GM18951 (cell line): ENCODE results near the gene DCANP1.

Source experiments
- POLR2A ChIP-seq: IDR thresholded peaks from 4 replicates; pipeline ENCODE4 v1.6.1; 2011; ENCODE audit warnings: mild to moderate bottlenecking; ENCODE audit not compliant: insufficient read length, insufficient read depth; ENCODE audit errors: extremely low read depth
- in situ Hi-C: fragments of 300-500 bp; cut with MboI; formaldehyde crosslinking; loops from one replicate; pipeline ENCODE4 v1.12.0; 2022; ENCODE audit warnings: low sequenced_read_pairs, mixed read lengths, inconsistent platforms; ENCODE audit not compliant: unreplicated experiment

Gene DCANP1

GRCh38 chr5:135445306-135445985 is 1.7 kb downstream of the DCANP1 start:
- in situ Hi-C loops: no loop called here
- no peak for TF ChIP-seq POLR2A

- in situ Hi-C loops: no loop called here
- TF ChIP-seq POLR2A: no peak
These were observed 2.3 kb downstream of the DCANP1 start for GRCh38 chr5:135444881-135445280.

- in situ Hi-C loops: no loop called here
- TF ChIP-seq POLR2A: no peak
These were observed 2.8 kb downstream of the DCANP1 start for GRCh38 chr5:135444360-135444759.

- in situ Hi-C loops: no loop called here
These were observed 3.8 kb downstream of the DCANP1 start for GRCh38 chr5:135443161-135443960.

GRCh38 chr5:135442431-135443160 is 4.6 kb downstream of the DCANP1 start:
- in situ Hi-C loops: no loop called here
- TF ChIP-seq POLR2A: no peak

More at GRCh38 chr5:135443161-135443960, 3.8 kb downstream of the DCANP1 start:
- no peak for TF ChIP-seq POLR2A

GRCh38 chr5:135441919-135442318 is 5.2 kb downstream of the DCANP1 start:
- TF ChIP-seq POLR2A: no peak
- in situ Hi-C loops: no loop called here

DNA sequence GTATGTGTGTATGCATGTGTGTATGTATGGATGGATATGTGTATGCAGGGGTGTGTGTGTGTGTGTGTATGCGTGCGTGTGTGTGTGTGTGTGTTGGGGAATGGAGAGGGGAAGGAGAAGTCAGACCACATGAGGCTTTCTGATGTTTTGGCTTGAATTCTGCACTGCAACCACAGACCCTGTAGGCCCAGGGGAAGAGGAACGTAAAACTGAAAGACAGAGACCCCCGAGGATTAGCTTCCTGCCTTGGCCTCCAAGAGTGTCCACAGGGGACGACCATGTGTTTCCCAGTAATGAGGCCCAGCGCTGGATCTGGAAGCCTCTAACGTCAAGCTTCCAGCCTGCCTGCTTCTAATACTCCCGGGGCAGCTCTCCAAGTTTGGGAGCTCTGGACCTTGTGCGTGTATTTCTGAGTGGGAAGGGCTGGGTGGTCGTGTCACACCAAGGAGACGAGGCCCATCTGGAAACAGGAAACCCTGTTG is 5.8 kb downstream of the DCANP1 start:
- in situ Hi-C loops: no loop called here
- no peak for TF ChIP-seq POLR2A

DNA sequence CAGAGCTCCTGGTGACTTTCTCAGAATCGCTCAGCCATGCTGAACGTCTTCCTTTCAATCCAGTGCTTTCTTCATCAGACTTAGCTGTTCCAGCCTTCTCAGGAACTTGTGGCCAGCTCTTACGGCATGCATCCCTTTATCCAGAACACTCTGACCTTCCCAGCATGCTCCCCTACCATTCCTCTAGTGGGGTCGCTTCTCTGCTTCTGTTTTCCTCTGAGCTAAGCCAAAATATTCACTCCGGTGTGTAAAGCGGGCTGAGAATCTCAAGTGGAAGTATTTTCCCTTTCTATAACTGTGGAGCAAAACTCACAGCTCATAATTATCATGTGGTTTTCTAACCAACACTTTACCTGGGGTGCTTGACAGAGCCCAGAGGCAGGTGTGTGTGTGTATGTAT is 6.2 kb downstream of the DCANP1 start:
- TF ChIP-seq POLR2A: no peak
- in situ Hi-C loops: no loop called here

DNA sequence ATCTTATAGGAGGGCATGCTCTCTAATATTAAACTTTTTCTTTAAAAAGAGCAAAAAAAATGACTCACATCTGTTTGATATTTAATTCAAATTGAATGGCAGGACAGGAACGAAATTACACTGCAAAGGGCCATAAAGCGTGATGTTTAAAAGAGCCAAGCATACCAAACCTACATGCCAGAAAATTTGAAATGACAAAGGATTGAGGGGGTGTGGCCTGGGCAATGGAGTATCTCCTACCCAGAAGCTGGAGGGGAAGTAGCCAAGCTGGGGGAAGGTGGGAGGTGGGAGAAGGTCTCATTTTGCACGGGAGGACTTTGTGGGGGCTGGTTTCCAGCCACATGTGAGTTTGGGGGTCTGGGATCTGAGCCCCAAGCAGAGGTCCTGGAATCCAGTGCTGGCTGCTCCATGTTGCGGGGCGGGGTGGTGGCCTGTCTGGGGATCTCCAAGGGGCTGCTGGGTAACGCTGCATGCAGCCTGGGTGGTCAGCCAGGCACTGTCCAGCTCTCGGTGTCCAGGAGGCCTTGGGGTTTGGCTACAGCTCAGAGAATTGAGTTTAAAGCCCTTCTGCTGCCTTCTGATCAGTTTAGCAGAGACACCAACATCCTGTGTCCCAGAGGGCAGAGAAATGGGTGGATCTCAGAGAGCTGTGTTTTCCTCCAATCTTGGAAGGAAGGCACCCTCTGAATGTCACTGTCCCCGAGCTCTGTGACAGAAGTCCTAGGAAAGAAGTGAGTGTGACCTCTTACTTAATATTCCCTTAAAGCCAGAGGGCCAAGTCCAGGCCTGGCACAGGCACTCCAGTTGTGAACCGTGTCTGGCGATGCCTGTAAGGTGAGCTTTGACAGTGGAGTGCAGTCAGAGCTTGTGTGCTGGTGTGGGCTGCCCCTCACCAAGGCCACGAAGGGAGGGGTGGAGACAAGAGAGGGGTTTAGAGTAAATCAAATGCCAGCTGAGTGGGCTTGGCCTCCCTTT is 7.6 kb downstream of the DCANP1 start:
- in situ Hi-C loops: no loop called here
- TF ChIP-seq POLR2A: no peak

DNA sequence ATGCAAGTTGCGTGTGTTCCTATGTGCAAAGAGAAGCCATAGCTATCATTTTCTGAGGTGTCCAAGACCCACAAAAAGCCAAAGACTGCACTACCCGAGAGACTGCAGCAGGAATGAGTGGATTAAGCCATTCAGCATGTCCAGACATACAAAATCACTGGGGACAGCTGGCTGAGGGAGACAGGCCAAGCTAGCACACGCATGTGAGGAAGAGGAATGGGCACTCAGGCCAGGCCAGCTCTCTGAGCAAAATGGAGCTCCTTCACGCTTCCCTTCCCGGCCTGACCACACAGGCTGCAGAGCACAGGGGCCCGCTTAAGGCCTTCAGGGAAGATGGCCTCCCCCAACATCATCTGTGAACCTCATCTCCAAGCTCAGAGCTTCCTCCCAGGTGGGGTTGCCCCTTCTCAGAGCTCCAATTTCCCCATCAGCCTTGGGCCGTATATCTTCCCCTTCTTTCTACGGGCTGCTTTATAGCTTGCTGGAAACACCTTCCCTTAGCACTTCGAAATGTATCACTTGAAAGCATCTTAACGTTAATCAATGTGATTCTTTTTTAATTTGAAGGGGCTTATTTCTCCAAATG is 8.4 kb downstream of the DCANP1 start:
- no peak for TF ChIP-seq POLR2A
- in situ Hi-C loops: no loop called here

DNA sequence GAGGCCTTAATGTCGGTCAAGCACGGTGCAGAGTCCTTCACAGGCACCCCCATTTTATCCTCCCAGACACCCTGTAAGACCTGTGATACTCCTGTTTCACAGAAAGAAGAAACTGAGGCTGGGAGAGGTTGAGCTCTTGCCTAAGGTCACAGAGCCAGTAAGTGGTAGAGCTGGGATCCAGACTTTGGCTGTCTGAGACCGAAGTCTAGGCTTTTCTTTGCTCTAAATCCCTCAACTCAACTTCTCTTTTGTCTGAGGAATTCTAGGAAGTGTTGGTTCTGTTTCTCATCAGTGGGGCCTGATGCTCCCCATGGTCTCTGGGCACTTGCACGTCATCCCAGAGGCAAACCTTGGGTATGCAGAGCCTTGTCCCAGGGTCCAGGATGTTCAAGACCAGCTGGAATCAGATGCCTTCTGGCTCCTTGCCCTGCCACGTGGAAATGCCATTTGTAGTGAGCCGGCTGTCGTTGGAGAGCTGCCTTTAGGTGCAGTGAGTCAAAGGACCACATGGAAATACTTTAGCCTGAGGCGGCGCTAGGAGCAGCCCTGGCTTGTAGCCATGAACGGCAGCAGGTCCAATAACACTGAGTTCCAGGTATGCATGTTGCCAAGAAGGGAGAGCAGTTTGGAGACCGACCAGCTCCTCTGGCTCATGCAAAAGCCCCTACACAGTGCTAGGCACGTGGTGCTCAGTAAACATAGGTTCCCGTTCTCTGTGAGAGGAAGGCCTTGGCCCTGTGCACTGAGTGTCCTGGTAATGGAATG is 9.2 kb downstream of the DCANP1 start:
- in situ Hi-C loops: no loop called here
- TF ChIP-seq POLR2A: no peak

DNA sequence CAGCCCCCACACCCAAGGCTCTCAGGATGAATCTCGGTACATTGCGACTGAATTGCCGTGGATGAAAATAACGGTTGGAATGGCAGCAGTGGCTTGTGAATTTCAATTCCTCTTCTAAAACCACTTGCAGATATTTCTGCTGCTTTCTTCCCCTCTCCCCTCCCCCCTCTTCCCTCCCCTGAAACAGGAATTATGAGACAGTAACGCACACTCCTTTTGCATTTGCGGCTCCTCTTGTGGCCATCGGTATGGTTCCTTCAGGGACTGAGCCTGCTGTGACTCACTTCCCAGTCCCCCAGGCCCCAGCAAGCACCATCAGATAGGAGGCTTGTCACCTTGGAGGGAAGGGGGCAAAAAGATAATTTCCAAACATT is 9.7 kb downstream of the DCANP1 start:
- TF ChIP-seq POLR2A: no peak
- in situ Hi-C loops: no loop called here

DNA sequence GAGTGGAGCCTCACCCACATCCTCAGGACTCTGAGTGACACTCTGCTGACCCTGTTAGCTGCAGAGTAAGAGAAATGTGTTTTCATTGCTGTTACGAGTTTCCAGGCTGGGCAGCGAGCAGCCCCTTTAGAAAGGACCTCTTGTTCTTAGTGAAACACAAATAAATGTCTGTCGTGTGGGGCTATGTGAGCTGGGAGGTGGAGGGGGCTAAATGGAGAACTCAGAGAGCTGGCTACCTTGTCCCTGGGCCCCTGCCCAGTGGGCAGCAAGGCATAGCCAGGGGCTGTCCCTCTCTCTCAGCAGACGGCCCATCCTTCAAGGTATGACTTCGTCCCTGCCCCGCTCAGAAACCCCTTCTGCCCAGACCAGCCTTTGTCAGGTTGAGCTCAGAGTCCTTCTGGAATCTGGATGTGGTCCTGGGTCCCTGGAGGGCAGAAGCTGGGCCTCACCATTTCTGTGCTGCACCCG is 10.2 kb downstream of the DCANP1 start:
- no peak for TF ChIP-seq POLR2A
- in situ Hi-C loops: no loop called here
